Right cardiac atrium (tissue), 5 donors: ENCODE measurements around the gene PRKAB2. TPM values are rescaled to one million over a fixed set of nuclear protein-coding genes. Genes with fewer than 3 reads are reported as not detected.
A peak's percentile ranks its signal among the peaks of the same experiment; 100 is the strongest.

Source experiments
- ATAC-seq, 2 donors: fragments of 200-7000 bp; cut with Tn5 transposase; one replicate each; pipeline versions ENCODE4 v1.8.0 to v1.9.1; 2020; ENCODE audit warnings: moderate library complexity in 2 of 2, mild to moderate bottlenecking in 1 of 2
- DNase-seq, 3 donors: peaks; one replicate each; pipeline ENCODE4 v3.0.0-alpha.2; 2020
- H3K27ac ChIP-seq: one replicate; pipeline ENCODE4 v1.5.1; 2013; ENCODE audit warnings: mild to moderate bottlenecking, low read length, control low read depth, moderate library complexity
- H3K27me3 ChIP-seq: one replicate; pipeline ENCODE4 v1.6.1; 2013; ENCODE audit not compliant: control insufficient read depth, insufficient read depth
- H3K4me1 ChIP-seq: one replicate; pipeline ENCODE4 v1.6.1; 2013; ENCODE audit warnings: low read length; ENCODE audit not compliant: control insufficient read depth, insufficient read depth
- H3K4me3 ChIP-seq: one replicate; pipeline ENCODE4 v1.5.1; 2013; ENCODE audit warnings: low read length, control low read depth
- H3K9me3 ChIP-seq: one replicate; pipeline ENCODE4 v1.6.1; 2013; ENCODE audit warnings: low read length; ENCODE audit not compliant: control insufficient read depth
- WGBS: extraction: QIAGEN DNeasy Blood & Tissue Kit; methylation state at CpG from one replicate; pipeline ENCODE4 v1.1.7; 2013; 5-methylcytosine and 5-hydroxymethylcytosine counted together
- intact Hi-C, 4 donors: fragments of 100-400 bp; cut with DNase I; formaldehyde crosslinking; loops; one replicate each; pipeline versions ENCODE4 v1.11.0 to v1.14.0; 2022 to 2023
- long read RNA-seq, 4 donors: library from polyadenylated mRNA; unstranded; transcript quantifications; one replicate each; pipeline ENCODE4 v2.0.0, GENCODE V29; 2020 to 2021
- polyA plus RNA-seq: library from polyadenylated mRNA; stranded (reverse); fragments of 200-250 nt; gene quantifications from one replicate; pipeline ENCODE4 v1.2.3, GENCODE V29; 2013
- total RNA-seq, 4 donors: library from RNA; stranded (reverse); fragmentation: NEBNext Ultra II Directional; extraction: Animal tissue kit (Norgen Biotek cat#: 25700); gene quantifications; one replicate each; pipeline ENCODE4 v1.2.1, GENCODE V29; 2021
- donor health status: healthy with polysubstance abuse.
- donor health status: DM: no; HTN: yes; CAD: no.
- donor health status: DM: no; HTN: no; CAD: no.
- donor health status: DM: no; HTN: yes; CAD: no; lungs with severe emphysema.
- donor health status: DM: yes; HTN: yes; CAD: no.

PRKAB2 gene
- total RNA-seq (10 to 100 TPM; 14.2 to 39.0 (median 25.0) TPM), polyA plus RNA-seq (8.3 TPM)
- long read RNA-seq, donor 1, full-length matches to known transcripts: 5 of 31 reads
- long read RNA-seq, donor 1, partial matches to known transcripts: 15 of 31 reads
- long read RNA-seq, donor 1, other reads (novel, unspliced or antisense): 11 of 31 reads
- long read RNA-seq, donor 2, full-length matches to known transcripts: 2 of 15 reads
- long read RNA-seq, donor 2, partial matches to known transcripts: 8 of 15 reads
- long read RNA-seq, donor 2, other reads (novel, unspliced or antisense): 5 of 15 reads
- long read RNA-seq, donor 3, full-length matches to known transcripts: 3 of 33 reads
- long read RNA-seq, donor 3, partial matches to known transcripts: 16 of 33 reads
- long read RNA-seq, donor 3, other reads (novel, unspliced or antisense): 14 of 33 reads
- long read RNA-seq, donor 4, full-length matches to known transcripts: 2 of 17 reads
- long read RNA-seq, donor 4, partial matches to known transcripts: 7 of 17 reads
- long read RNA-seq, donor 4, other reads (novel, unspliced or antisense): 8 of 17 reads

DNA sequence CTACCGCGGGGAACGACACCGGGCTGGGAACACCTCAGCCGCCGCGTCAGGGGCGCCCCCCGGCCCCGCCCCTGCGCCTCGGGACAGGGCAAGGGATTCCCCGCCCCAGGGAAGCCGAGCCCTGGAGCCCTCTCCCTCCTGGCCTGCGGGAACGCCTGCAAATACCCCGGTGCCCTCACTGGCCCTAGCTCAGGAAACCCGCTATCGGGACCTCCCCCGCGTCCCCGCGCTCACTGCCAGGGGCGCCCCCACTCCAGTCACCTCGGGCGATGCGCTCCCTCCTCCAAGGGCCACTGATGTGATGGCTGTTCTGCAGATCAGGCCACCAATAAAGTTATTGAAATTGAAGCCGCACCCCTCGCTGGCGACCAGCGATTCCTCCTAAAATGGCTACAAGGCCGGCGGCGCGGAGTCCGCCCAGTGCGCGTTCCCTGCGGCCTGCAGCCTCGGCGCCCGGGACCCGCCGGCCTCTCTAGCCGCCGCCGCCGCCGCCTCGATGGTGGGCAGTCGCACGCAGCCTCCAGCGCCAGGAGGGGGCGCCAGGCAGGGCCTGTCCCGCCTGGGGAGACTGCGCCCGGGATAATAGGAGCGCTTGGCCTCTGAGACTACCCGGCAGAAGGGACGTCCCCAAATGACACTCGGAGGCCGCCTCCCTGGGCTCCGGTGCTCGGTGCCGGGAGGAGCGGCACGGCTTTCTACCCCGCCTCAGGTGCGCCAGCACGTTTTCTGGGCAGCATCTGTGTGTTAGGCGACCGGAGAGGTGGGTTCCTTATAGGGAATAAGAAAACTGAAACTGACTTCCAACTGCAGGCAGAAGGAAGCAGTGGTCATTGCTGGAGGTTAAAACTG, at the start of gene PRKAB2:
PRKAB2 (minus strand) TSS at position 303 of the 849 bp plus-strand sequence. CDS start 326 bp downstream, outside the sequence.
- Histone ChIP-seq H3K27me3 (no peaks in the 10 kb centered on the region), H3K4me1 (peaks cover 11% of the 10 kb centered on the region), H3K27ac (peak within 1 kb of the TSS; percentile 99), H3K4me3 (peak within 1 kb of the TSS; percentile 89), H3K9me3 (no peaks in the 10 kb centered on the region)
- intact Hi-C loops: loop anchor here (1.0 to 10.0 kb wide), 4 partner anchors 52 to 70 kb away; partner anchors contain the start of genes CHD1L (in 3 of the 4) and FMO5 (in 1 of the 4)
- WGBS: under 1% methylated on average over 72 of the region's 72 CpGs
- DNase-seq (peak; percentile 98 to 99 (median 99)), ATAC-seq (peak; percentile 98)

DNA sequence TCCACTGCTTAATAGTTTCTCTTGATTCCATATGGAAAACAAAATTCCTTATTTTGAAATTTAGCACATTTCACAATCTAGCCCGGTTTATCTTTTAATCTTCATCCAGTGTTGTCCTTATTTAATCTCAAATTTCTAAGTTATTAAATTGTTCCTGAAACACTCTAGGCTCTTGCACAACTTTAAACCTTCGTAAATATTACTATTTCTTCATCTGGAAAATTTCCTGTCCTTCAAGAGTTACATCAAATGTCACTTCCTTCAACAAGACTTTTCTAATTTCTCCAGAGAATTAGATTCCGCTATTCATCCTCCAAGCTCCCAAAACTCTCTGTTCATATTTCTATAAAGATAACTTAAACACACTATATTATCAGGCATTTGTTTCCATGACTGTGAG, 46.3 kb upstream of the PRKAB2 start:
- no peak for ATAC-seq
- Histone ChIP-seq H3K4me1 (no peaks in the 10 kb centered on the region), H3K9me3 (no peaks in the 10 kb centered on the region), H3K27me3 (no peaks in the 10 kb centered on the region), H3K4me3 (no peak overlapping the region), H3K27ac (no peak overlapping the region)
- DNase-seq: no peak
- intact Hi-C loops: no loop called here
- 57% methylated on average over 3 of the region's 3 CpGs for WGBS

DNA sequence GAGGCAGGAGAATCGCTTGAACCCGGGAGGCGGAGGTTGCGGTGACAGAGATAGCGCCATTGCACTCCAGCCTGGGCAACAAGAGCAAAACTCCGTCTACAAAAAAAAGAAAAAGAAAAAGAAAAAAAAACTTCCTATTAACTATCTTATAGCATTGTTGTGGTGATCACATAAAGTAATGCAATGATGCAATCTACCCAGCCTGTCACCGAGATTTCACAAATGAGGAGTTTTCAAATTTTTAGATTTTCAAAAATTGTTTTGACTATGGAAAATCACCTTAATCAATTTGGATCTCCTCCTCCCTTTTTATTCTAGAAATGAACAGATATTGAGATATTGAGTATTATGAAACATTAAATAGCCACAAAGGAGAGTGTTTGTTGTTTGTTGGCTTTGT, 44.9 kb upstream of the PRKAB2 start:
- 96% methylated on average over 7 of the region's 7 CpGs for WGBS
- ATAC-seq (no peak), DNase-seq (no peak)
- Histone ChIP-seq H3K27ac (no peak overlapping the region), H3K4me3 (no peak overlapping the region), H3K27me3 (no peaks in the 10 kb centered on the region), H3K9me3 (no peaks in the 10 kb centered on the region), H3K4me1 (no peaks in the 10 kb centered on the region)
- intact Hi-C loops: no loop called here

DNA sequence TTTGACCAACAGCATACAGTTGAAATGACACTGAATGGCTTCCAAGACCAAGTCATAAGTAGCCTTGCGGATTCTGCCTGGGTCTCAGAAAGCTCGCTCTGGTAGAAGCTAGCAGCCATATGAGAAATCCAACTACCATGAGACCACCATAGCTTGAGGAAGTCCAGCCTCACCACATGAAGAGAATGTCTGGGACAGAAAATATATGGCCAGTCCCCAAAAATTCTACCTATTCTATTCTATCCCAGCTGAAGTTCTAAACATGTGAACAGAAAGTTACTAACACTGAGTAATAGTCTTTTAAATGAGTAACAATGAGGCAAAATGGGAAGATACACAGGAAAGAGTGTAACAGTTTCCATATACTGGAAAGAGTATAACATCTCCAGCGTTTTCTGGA, 43.9 kb upstream of the PRKAB2 start:
- H3K27me3 ChIP-seq: no peaks in the 10 kb centered on the region
- no peak for ATAC-seq
- intact Hi-C loops: no loop called here
- no peaks in the 10 kb centered on the region for H3K9me3 ChIP-seq
- no peak for DNase-seq
- 91% methylated on average over 3 of the region's 3 CpGs for WGBS
- H3K4me3 ChIP-seq: no peak overlapping the region
- H3K4me1 ChIP-seq: no peaks in the 10 kb centered on the region
- H3K27ac ChIP-seq: no peak overlapping the region

DNA sequence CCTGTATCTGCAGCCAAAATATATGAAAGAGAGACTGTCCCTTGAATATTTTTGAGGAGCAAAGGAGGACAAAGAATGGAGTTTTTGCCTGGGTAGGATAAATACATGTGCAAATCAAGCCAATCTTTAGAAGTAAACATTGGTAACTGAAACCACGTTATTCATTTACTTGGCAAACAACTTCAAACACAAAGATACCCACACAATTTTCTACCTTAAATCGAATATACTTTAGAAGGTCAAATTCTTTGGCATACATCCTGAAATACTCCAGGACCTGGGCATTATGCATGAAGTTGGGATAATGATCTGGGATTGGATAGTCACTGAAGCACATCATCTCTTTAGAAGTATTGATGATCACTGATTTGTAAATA, 43.3 kb upstream of the PRKAB2 start:
- DNase-seq (no peak), ATAC-seq (no peak)
- no peaks in the 10 kb centered on the region for H3K4me1 ChIP-seq
- no peaks in the 10 kb centered on the region for H3K27me3 ChIP-seq
- no peak overlapping the region for H3K4me3 ChIP-seq
- intact Hi-C loops: no loop called here
- H3K27ac ChIP-seq: no peak overlapping the region
- H3K9me3 ChIP-seq: no peaks in the 10 kb centered on the region
- WGBS: 49% methylated on average over 2 of the region's 2 CpGs

DNA sequence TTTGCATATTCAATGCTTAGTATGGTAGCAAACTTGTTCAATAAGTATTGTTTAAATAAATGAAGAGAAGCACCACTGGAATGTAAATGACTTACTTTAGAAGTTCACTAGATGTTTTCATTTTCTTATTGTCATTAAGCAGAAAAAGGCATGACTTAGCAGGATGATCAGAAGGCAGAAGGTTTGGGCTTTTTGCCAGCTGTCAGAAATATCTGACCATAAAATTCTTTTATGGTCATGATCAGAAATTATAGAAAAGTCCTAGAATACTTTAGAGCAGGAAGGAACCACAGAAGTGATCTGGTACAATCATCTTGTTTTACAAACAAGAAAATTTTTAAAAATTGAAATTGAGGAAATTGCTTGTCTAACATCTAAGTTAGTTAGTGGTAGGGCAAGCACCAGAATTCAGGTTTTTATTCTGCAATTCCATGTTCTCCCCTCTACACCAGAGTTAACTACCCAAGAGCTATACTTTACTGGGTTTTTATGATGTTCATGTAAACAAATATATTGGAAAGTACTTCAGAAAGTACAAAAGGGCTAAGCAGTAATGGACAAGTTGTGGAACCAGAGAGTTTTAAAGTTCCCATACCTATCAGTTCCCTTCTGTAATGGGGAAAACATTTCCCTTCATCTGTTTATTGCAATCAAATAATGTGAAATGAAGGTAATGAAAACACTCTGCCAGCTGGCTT, 42.7 kb upstream of the PRKAB2 start:
- Histone ChIP-seq H3K27ac (no peak overlapping the region), H3K4me3 (no peak overlapping the region), H3K4me1 (no peaks in the 10 kb centered on the region), H3K9me3 (no peaks in the 10 kb centered on the region), H3K27me3 (no peaks in the 10 kb centered on the region)
- DNase-seq (no peak), ATAC-seq (no peak)
- intact Hi-C loops: no loop called here

DNA sequence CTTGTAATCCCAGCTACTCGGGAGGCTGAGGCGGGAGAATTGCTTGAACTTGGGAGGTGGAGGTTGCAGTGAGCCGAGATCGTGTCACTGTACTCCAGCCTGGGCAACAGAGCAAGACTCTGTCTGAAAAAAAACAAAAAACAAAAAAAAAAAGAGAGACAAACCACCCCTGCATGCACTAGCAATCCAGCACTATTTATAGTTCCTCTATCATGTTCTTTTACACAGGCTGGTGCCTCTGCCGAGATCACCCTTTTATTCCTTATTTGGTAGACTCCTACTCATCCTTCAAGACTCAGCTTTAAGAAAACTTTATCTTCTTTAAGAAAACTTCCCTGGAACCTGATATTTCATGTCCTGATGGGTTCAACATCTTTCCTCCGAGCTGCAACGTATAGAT, 42.1 kb upstream of the PRKAB2 start:
- intact Hi-C loops: no loop called here
- no peak overlapping the region for H3K4me3 ChIP-seq
- WGBS: 83% methylated on average over 7 of the region's 7 CpGs
- no peaks in the 10 kb centered on the region for H3K9me3 ChIP-seq
- no peak for ATAC-seq
- no peak for DNase-seq
- no peak overlapping the region for H3K27ac ChIP-seq
- H3K4me1 ChIP-seq: no peaks in the 10 kb centered on the region
- H3K27me3 ChIP-seq: no peaks in the 10 kb centered on the region

GRCh38 chr1:147213271-147213670, 41.0 kb upstream of the PRKAB2 start:
- ATAC-seq: no peak
- Histone ChIP-seq H3K27me3 (no peaks in the 10 kb centered on the region), H3K9me3 (no peaks in the 10 kb centered on the region), H3K4me3 (no peak overlapping the region), H3K27ac (no peak overlapping the region), H3K4me1 (no peaks in the 10 kb centered on the region)
- no peak for DNase-seq
- intact Hi-C loops: no loop called here

- intact Hi-C loops: no loop called here
- ATAC-seq: no peak
- Histone ChIP-seq H3K4me1 (no peaks in the 10 kb centered on the region), H3K27ac (no peak overlapping the region), H3K4me3 (no peak overlapping the region), H3K27me3 (no peaks in the 10 kb centered on the region), H3K9me3 (no peaks in the 10 kb centered on the region)
- 86% methylated on average over 2 of the region's 2 CpGs for WGBS
- DNase-seq: no peak
Measured at GRCh38 chr1:147211577-147211976, 39.3 kb upstream of the PRKAB2 start.

GRCh38 chr1:147210987-147211386, 38.7 kb upstream of the PRKAB2 start:
- intact Hi-C loops: no loop called here
- Histone ChIP-seq H3K4me1 (no peaks in the 10 kb centered on the region), H3K4me3 (no peak overlapping the region), H3K27me3 (no peaks in the 10 kb centered on the region), H3K9me3 (no peaks in the 10 kb centered on the region), H3K27ac (no peak overlapping the region)
- DNase-seq (no peak), ATAC-seq (no peak)
- WGBS: 81% methylated on average over 2 of the region's 2 CpGs
